Central memory CD4-positive, alpha-beta T cell (primary cell): ENCODE results near the gene NUDT5.

Experiments used
- DNase-seq: peaks from one replicate; pipeline ENCODE4 v3.0.0; 2022

Gene NUDT5

GRCh38 chr10:12162927-12163326 lies 32.8 kb downstream of the NUDT5 start:
- no peak for DNase-seq

GRCh38 chr10:12160664-12161063 lies 35.0 kb downstream of the NUDT5 start:
- DNase-seq, result no peak

GRCh38 chr10:12158111-12158510 lies 37.6 kb downstream of the NUDT5 start:
- no peak for DNase-seq

- DNase-seq, result no peak
Measured at GRCh38 chr10:12156367-12157123, 39.1 kb downstream of the NUDT5 start.

GRCh38 chr10:12154516-12154915 lies 41.2 kb downstream of the NUDT5 start:
- DNase-seq, result no peak

- DNase-seq, result no peak
Measured at GRCh38 chr10:12150163-12150562, 45.5 kb downstream of the NUDT5 start.

GRCh38 chr10:12144538-12144937 lies 51.2 kb downstream of the NUDT5 start:
- DNase-seq, result no peak

- DNase-seq, result no peak
Measured at GRCh38 chr10:12140038-12140437, 55.7 kb downstream of the NUDT5 start.

GRCh38 chr10:12135631-12136030 lies 60.1 kb downstream of the NUDT5 start:
- DNase-seq, result no peak

GRCh38 chr10:12130237-12130872 lies 65.3 kb downstream of the NUDT5 start:
- DNase-seq, result peak; percentile 24

- peak; percentile 97 for DNase-seq
Measured at GRCh38 chr10:12129222-12130111, 66.2 kb downstream of the NUDT5 start, which contains the start of gene SEC61A2. Gene SEC61A2 (plus strand): TSS chr10:12129677. CDS start chr10:12129788, 111 bp downstream.

GRCh38 chr10:12121673-12122072 lies 74.0 kb downstream of the NUDT5 start:
- no peak for DNase-seq
